NCI-H2227 (cell line): ENCODE data around the gene ENO2.

Experiments used
- DNase-seq: peaks from one replicate; lab custom pipeline; 2025; ENCODE audit not compliant: unreplicated experiment; lab: John Stamatoyannopoulos, UW

ENO2 gene

DNA sequence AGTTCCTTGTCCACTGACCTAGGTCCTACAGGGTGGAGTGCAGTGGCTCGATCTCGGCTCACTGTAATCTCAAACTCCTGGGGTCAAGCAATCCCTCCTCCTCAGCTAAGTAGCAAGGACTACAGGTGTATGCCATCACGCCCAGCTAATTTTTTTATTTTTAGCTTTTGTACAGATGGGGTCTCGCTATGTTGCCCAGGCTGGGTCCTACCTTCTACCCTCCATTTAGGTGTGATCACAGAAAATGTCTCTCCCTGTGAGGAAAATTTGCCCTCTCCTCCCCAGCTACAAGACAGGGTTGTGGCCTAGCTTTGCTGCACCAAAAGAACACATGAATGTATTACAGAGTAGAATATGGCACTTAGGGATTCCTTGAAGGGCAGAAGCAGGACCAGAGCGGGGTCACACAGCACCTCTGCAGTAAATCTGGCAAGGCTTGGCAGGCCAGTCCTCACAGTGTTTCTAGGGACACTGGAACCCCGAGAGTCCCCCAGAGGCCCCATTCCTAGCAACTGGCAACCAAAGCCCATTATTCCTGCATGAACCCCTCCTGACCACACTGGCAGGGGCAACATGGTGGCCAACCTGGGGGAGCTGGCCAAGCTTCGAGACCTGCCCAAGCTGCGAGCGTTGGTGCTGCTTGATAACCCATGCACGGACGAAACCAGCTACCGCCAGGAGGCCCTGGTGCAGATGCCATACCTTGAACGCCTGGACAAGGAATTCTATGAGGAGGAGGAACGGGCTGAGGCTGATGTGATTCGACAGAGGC, 2.0 kb upstream of the ENO2 start:
- no peak for DNase-seq

DNA sequence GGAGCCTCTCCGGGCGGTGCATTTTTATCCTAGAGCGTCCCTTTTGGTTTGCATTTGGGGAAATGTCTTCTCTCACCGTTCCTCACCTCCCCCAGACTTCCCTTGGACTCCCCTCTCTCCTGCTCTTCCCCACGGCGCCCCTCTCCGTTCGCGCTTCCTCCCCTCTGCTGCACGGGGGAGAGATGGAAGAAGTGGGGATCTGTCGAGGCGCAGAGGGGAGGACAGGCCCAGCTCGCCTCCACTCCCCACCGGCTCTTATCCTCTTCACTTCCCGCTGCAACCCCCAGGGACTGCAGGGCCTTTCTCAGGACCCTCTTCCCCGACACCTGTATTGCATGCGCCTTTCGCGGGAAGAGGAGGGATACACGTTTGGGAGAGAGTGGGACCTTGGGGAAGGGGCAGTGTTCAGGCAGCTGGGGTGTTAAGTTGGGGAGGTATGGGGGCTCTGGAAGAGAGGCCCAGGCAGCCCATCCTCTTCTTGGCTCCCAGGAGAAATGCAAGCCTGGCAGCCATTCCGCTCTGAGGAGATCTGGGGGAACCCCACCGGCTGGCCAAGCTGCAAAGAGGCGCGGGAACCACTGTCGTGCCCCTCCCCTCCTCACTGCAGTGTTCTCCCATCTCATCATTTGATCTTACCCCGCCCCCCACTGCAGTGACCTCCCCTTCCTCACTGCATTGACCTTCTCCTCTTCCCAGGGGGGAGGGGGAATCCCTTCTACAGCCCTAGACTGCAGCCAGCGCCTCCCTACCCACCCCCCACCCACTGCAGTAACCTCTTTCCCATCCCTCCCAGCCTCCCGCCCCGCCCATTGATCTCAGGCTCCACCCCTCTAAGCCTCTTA, 788 bp downstream of the ENO2 start:
- DNase-seq, result peak; percentile 71

DNA sequence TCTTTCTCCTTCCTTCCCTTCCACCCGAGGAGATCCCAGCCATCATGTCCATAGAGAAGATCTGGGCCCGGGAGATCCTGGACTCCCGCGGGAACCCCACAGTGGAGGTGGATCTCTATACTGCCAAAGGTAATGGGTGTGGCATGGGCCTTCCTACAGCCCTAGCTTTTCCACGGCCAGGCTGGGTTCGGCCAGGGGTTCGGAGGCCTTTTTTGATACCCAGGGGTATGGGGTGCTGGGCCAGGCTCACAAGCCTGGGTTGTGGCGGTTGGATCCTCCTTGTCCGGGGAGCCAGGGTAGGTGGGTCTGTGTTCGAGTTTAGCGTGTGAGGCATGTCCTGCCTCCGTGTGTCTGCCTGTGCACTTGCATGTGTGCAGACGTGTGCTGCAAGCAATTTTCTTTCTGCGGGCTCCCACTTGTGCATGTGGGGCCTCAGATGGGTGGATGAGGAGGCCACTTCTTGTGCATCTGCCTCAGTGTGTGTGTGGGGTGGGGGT, 1.5 kb downstream of the ENO2 start:
- no peak for DNase-seq

DNA sequence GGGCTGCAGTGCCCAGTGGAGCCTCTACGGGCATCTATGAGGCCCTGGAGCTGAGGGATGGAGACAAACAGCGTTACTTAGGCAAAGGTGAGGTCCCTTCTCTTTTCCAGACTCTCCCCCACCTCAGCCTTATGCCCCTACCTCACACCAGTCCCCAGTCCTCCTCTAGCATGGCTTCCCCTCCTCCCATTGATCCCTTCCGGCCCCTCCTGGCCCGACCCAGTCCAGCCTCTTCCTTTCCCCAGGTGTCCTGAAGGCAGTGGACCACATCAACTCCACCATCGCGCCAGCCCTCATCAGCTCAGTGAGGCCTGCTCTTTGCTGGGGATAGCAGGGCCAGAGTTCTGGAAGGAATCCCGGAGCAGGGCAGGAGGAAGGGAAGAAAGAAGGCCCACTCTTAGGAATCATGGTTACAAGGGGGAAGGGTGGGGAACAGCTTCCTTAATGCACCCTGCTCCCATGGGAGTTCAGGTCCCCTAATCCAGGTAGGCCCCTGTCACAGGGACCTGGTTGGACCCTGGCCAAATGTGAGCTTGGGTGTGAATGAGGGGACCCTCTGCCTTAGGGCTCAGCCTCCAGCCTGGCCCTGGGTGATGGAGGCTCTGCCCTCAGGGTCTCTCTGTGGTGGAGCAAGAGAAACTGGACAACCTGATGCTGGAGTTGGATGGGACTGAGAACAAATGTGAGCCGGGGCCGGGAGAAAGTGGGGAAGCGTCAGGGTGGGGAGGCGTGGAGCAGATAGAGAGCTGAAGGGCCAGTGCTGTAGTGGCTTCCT, 2.2 kb downstream of the ENO2 start:
- DNase-seq, result no peak

DNA sequence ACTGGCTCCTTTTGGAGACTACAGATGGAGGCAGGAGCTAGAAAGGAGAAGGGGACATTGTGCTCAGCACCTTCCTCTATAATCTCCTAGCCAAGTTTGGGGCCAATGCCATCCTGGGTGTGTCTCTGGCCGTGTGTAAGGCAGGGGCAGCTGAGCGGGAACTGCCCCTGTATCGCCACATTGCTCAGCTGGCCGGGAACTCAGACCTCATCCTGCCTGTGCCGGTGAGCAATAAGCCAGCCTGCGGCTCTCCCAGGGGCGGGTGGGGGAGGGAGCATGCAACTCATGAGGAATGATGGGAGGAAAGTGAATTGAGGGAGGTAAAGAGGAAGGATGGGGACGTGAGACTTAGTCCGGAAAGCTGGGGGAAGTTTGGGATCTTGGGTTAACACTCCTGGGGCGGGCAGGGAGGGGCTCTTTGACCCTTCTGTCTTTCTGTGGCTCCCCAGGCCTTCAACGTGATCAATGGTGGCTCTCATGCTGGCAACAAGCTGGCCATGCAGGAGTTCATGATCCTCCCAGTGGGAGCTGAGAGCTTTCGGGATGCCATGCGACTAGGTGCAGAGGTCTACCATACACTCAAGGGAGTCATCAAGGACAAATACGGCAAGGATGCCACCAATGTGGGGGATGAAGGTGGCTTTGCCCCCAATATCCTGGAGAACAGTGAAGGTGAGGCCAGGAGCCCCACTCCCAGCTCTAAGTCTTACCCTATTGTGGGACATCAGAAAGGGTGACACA, 3.3 kb downstream of the ENO2 start:
- DNase-seq, result no peak

DNA sequence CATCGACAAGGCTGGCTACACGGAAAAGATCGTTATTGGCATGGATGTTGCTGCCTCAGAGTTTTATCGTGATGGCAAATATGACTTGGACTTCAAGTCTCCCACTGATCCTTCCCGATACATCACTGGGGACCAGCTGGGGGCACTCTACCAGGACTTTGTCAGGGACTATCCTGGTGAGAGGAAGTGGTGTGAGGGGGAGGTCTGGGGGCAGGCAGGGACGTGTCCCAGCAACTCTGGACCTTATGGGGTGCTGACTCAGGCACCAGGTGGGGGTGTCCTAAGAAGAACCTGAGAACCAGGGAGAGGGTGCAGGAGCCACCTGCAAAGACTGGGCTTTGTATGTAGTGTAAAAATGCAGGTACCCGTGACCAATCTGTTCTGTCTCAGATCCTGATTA, 5.2 kb downstream of the ENO2 start:
- no peak for DNase-seq

DNA sequence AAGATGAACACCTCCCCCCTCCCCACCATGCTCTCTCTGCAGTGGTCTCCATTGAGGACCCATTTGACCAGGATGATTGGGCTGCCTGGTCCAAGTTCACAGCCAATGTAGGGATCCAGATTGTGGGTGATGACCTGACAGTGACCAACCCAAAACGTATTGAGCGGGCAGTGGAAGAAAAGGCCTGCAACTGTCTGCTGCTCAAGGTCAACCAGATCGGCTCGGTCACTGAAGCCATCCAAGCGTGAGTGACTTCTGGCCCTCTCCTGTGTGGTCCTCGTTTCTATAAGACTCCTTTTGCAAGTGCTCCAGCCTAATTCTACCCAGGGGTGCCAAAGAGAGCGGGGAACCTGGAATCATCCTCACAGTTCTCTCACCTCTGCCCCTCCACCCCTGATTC, 7.2 kb downstream of the ENO2 start:
- no peak for DNase-seq

DNA sequence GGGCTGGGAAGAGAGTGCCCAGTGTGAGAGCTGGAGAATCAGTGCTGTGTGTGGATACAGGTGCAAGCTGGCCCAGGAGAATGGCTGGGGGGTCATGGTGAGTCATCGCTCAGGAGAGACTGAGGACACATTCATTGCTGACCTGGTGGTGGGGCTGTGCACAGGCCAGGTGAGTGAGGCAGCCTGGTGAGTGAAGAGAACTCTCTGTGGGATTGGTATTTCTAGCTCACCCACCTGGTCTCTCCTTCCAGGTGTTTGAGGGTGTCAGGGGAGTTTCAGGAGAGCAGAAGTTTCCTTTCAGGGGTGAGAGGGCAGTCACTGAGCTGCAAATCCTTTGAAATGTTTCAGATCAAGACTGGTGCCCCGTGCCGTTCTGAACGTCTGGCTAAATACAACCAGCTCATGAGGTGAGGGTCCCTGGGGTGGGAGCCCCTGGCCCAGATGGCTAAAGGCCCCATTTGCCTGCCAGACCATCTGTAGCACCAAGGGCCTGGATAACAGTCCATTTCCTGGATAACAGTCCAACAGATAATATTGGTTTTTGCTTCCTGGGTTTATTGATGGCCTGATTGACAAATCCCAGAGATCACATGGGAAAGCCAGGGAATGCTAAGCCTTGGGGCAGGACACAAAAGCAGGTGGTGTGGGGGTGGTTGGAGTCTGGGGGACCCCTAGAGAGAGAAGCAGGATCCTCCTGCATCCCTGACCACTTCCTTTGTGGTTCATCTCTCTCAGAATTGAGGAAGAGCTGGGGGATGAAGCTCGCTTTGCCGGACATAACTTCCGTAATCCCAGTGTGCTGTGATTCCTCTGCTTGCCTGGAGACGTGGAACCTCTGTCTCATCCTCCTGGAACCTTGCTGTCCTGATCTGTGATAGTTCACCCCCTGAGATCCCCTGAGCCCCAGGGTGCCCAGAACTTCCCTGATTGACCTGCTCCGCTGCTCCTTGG, 7.9 kb downstream of the ENO2 start:
- DNase-seq, result no peak

DNA sequence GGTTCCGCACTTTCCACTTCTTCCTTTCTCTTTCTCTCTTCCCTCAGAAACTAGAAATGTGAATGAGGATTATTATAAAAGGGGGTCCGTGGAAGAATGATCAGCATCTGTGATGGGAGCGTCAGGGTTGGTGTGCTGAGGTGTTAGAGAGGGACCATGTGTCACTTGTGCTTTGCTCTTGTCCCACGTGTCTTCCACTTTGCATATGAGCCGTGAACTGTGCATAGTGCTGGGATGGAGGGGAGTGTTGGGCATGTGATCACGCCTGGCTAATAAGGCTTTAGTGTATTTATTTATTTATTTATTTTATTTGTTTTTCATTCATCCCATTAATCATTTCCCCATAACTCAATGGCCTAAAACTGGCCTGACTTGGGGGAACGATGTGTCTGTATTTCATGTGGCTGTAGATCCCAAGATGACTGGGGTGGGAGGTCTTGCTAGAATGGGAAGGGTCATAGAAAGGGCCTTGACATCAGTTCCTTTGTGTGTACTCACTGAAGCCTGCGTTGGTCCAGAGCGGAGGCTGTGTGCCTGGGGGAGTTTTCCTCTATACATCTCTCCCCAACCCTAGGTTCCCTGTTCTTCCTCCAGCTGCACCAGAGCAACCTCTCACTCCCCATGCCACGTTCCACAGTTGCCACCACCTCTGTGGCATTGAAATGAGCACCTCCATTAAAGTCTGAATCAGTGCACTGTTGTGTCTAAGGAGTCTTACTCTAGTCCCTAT, 8.8 kb downstream of the ENO2 start:
- no peak for DNase-seq

DNA sequence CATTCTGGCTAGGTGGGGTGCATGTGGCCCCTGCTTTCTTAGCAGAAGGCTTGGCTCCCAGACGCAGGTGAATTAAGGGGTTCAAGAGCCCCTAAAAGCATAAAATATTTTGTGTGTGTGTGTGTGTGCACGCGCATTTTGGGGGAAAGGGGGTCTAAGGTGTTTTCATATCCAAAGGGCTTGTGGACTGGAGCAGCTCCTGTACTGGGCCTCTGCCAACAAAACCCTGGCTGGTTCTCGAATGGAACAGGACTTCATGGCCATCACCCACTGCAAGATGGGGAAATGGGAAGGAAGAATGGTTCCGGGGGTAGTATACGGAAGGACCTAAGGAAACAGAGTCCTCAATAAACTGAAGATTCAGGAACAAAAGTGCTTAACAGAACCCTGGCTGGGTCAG, 9.5 kb downstream of the ENO2 start:
- no peak for DNase-seq

DNA sequence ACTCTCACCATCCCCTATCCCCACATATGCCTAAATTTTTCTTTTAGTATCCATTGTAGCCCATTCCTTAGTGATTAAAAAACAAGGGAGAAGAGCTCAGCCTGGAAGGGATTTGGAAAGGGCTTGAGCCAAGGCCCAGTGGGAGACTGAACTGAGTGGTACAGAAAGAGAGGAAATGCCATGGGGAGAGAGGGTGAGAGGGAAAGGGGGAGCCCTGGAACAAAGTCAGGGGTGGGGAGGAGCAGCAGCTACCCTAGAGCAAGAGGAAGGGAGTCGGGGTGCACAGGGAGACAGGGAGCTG, 10.8 kb downstream of the ENO2 start:
- DNase-seq, result no peak

DNA sequence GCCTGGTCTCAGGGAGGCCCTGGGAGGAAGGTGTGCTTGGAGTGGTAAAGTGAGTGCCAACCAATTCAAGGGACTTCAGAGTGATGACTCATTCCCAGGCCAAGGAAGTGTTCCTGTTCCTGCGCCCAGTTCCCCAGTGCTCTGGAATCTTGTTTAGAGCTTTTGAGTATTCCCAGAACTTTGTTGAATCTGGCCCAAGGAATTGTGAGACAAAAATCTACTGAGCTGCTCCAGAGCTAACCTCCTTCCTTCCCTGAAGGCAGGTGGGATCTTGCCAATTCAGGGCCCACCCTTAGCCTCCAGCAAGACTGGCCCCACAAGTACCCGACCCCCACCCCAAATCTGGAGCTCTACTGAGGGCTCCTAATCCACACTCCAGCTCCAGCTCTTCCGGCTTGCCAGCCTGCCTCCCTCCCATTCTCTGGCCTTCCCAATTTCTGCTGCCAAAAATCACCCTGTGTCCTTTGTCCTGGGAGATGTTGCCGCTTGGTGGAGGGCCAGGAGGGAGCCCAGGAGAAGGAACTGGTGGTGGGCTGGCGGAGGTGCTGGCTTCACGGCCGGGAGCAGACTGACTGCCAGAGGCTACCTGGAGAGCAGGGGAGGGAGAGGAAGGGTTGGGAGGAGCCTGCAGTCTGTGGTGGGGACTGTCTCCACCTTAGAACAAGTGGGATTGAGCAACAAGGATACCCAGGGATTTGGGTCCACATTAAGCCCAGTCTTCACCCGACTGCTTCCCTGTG, 11.3 kb downstream of the ENO2 start:
- peak; percentile 32 for DNase-seq

DNA sequence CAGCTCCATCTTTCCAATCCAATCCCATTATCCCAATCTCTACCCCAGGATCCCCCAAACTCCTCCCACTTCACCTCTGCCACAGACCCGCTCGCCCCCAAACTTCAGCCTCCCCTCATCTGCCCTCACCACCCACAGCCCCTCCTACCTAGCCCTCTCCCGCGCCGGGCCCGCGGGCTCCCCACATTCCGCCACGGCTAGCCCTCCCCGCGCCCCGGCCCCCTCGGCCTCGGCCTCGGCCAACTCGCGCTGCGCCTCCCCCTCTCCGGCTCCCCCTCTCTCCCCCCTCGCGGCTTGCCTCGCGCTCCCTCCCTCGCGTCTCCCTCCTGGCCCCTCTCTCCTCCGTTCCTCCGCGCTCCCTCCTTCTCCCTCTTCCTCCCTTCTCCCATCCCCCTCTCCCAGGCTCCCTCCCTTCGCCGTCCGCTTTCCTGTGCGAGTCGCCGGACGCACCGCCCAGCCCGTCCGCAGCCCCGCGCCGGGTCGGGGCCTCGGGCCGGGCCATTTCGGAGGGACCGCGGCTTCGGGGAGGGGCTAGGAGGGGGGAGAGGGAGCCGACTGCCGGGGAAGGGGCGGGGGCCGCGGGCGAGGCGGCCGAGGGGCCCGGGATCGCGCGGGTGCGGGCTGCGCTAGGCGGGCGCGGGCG, 13.1 kb downstream of the ENO2 start, which contains the start of gene ATN1:
Gene ATN1, plus strand, starts transcription at position 581 of the 643 bp plus-strand sequence. CDS start 6,043 bp downstream, outside the sequence.
- DNase-seq, result peak; percentile 74

DNA sequence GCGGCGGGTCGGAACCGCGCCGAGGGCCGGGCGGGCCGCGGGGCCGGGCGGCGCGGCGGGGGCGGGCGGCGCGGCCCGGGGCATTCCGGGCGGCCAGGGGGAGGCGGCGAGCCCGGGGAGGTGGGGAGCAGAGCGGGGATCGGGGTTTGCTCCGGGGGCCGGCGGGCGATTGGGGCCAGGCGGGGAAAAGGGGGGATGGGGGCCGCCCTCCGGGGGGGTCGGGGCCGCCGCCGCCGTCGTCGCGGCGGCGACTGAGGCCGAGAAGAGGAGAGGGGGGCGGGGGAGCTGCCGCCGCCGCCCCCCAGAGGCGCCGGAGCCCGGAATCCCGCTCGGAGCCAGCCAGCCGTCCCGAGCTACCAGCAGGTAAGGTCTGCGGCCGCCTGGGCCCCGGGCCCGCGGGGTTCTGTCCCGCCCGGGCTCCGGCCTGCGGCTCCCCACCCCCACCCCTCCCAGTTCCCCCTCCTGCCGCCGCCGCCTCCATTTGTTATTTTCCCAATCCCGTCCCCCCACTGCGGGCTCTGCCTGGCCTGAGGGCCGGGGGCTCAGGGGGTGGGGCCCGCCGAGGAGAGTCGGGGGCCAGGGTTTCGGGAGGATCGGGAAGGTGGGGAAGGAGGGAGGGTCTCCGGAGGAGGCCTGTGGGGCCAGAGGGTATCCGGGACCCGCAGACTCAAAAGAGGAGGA, 13.8 kb downstream of the ENO2 start:
- DNase-seq, result no peak

DNA sequence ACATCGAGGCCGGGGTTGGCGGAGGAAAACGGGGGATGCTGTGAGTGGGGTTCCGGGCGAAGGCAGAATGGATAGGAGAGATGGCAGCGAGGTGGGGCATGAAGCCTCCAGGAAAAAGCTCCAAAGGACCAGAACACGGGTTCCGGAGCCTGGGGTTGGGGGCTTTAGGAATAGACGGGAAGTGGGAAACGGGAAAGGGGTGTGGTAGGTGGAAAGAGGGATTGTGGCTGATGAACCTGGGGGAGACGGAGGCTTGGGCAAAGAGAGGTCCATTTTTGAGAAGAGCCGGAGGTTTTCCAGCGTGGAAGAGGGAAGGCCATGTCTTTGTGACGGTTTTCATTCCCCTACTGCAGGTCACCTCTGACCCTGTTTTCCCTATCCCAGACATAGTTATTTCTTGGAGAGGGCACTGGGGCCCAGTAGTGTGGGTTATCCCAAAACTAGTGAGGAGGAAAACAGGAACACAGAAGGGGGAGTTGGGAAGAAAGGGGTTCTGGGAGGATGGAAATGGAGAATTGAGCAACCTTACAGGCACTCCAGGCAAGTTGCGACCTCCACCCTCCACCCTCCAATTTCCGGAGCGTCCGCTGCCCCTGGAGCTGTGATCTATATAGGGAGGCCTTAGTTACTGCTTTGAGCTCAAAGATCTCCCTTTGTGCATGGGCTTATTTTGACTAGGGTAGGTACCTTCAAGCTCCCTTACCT, 14.5 kb downstream of the ENO2 start:
- DNase-seq, result no peak
